IgD-negative memory B cell (primary cell): ENCODE results near the gene SDC4. TPM values are rescaled to one million over a fixed set of nuclear protein-coding genes. Genes with fewer than 3 reads are reported as not detected.

Source experiments
- H3K27ac Mint-ChIP-seq, 3 donors: one replicate each; pipeline ENCODE4 v1.8.0; 2020 to 2022; ENCODE audit warnings: mild to moderate bottlenecking in 3 of 3, mixed read lengths in 3 of 3, moderate library complexity in 1 of 3
- H3K27me3 Mint-ChIP-seq: one replicate; pipeline ENCODE4 v1.8.0; 2021; ENCODE audit warnings: mixed read lengths
- H3K36me3 Mint-ChIP-seq: one replicate; pipeline ENCODE4 v1.8.0; 2020; ENCODE audit warnings: mild to moderate bottlenecking, mixed read lengths
- H3K4me1 Mint-ChIP-seq, 3 donors: one replicate each; pipeline ENCODE4 v1.8.0; 2020 to 2022; ENCODE audit warnings: mixed read lengths in 3 of 3, mild to moderate bottlenecking in 1 of 3
- H3K4me3 Mint-ChIP-seq, 4 donors: one replicate each; pipeline ENCODE4 v1.8.0; 2020 to 2022; ENCODE audit warnings: mild to moderate bottlenecking in 4 of 4, mixed read lengths in 4 of 4, moderate library complexity in 3 of 4
- H3K9me3 Mint-ChIP-seq, 3 donors: one replicate each; pipeline ENCODE4 v1.8.0; 2020 to 2021; ENCODE audit warnings: mixed read lengths in 3 of 3, mild to moderate bottlenecking in 1 of 3
- polyA plus RNA-seq: library from polyadenylated mRNA; unstranded; fragments of 300-500 nt; fragmentation: Illumina TruSeq; gene quantifications from one replicate; pipeline ENCODE4 v1.2.3, GENCODE V29; 2021

The SDC4 gene
- polyA plus RNA-seq, 1 donor from 2014 or later, result not detected

- Mint-ChIP-seq H3K4me1 (peaks cover 29 to 36% (median 33%) of the 10 kb centered on the region in 3 donors), H3K27me3 (peaks cover 4% of the 10 kb centered on the region), H3K36me3 (no peaks in the 10 kb centered on the region), H3K9me3 (no peaks in the 10 kb centered on the region), H3K27ac (peak overlapping the region in 1 of 3 donors; percentile 78), H3K4me3 (peak overlapping the region in 1 of 4 donors; percentile 56)
These were observed 24.0 kb upstream of the SDC4 start for GRCh38 chr20:45372241-45372640.

- Mint-ChIP-seq H3K4me3 (peak overlapping the region in 1 of 4 donors; percentile 61), H3K36me3 (peaks cover 3% of the 10 kb centered on the region), H3K4me1 (peaks cover 29 to 43% (median 41%) of the 10 kb centered on the region in 3 donors), H3K27me3 (peaks cover 4% of the 10 kb centered on the region), H3K9me3 (no peaks in the 10 kb centered on the region), H3K27ac (peak overlapping the region in 1 of 3 donors; percentile 48)
These were observed 22.4 kb upstream of the SDC4 start for GRCh38 chr20:45370571-45371160.

- Mint-ChIP-seq H3K4me1 (peaks cover 25 to 58% (median 43%) of the 10 kb centered on the region in 3 donors), H3K4me3 (peak overlapping the region; percentile 9 to 85 (median 70)), H3K9me3 (no peaks in the 10 kb centered on the region), H3K27ac (peak overlapping the region; percentile 34 to 75 (median 68)), H3K36me3 (peaks cover 3% of the 10 kb centered on the region), H3K27me3 (peaks cover 4% of the 10 kb centered on the region)
These were observed 20.2 kb upstream of the SDC4 start for GRCh38 chr20:45368221-45368980.

GRCh38 chr20:45367126-45367525, 18.9 kb upstream of the SDC4 start:
- H3K4me3 Mint-ChIP-seq, result peak overlapping the region in 3 of 4 donors; percentile 6 to 85 (median 9)

GRCh38 chr20:45366631-45367030, 18.4 kb upstream of the SDC4 start:
- peaks cover 29 to 60% (median 40%) of the 10 kb centered on the region in 3 donors for H3K4me1 Mint-ChIP-seq
- peaks cover 3% of the 10 kb centered on the region for H3K36me3 Mint-ChIP-seq
- H3K27me3 Mint-ChIP-seq, result peaks cover 7% of the 10 kb centered on the region
- H3K4me3 Mint-ChIP-seq, result peak overlapping the region in 2 of 4 donors; percentile 9 to 85
- peak overlapping the region in 1 of 3 donors; percentile 75 for H3K27ac Mint-ChIP-seq
- H3K9me3 Mint-ChIP-seq, result no peaks in the 10 kb centered on the region

More at GRCh38 chr20:45367126-45367525, 18.9 kb upstream of the SDC4 start:
- Mint-ChIP-seq H3K27me3 (peaks cover 7% of the 10 kb centered on the region), H3K4me1 (peaks cover 29 to 59% (median 40%) of the 10 kb centered on the region in 3 donors), H3K36me3 (peaks cover 3% of the 10 kb centered on the region), H3K9me3 (no peaks in the 10 kb centered on the region), H3K27ac (peak overlapping the region in 2 of 3 donors; percentile 34 to 75)

- Mint-ChIP-seq H3K4me1 (peaks cover 29 to 58% (median 40%) of the 10 kb centered on the region in 3 donors), H3K27me3 (peaks cover 7% of the 10 kb centered on the region), H3K9me3 (no peaks in the 10 kb centered on the region), H3K36me3 (peaks cover 3% of the 10 kb centered on the region), H3K4me3 (peak overlapping the region in 1 of 4 donors; percentile 38), H3K27ac (no peak overlapping the region)
These were observed 18.0 kb upstream of the SDC4 start for GRCh38 chr20:45366192-45366591.

GRCh38 chr20:45365444-45365970, 17.3 kb upstream of the SDC4 start:
- peaks cover 3% of the 10 kb centered on the region for H3K36me3 Mint-ChIP-seq
- no peaks in the 10 kb centered on the region for H3K9me3 Mint-ChIP-seq
- peaks cover 29 to 58% (median 40%) of the 10 kb centered on the region in 3 donors for H3K4me1 Mint-ChIP-seq
- H3K4me3 Mint-ChIP-seq, result peak overlapping the region in 1 of 4 donors; percentile 38
- peaks cover 7% of the 10 kb centered on the region for H3K27me3 Mint-ChIP-seq
- peak overlapping the region in 2 of 3 donors; percentile 10 to 84 for H3K27ac Mint-ChIP-seq

- no peaks in the 10 kb centered on the region for H3K9me3 Mint-ChIP-seq
- peak overlapping the region; percentile 88 to 99 (median 98) for H3K4me3 Mint-ChIP-seq
- peaks cover 23 to 50% (median 34%) of the 10 kb centered on the region in 3 donors for H3K4me1 Mint-ChIP-seq
- H3K36me3 Mint-ChIP-seq, result peaks cover 3% of the 10 kb centered on the region
- peak overlapping the region; percentile 88 to 100 (median 95) for H3K27ac Mint-ChIP-seq
- H3K27me3 Mint-ChIP-seq, result peaks cover 7% of the 10 kb centered on the region
These were observed 15.6 kb upstream of the SDC4 start for GRCh38 chr20:45363611-45364492.

- Mint-ChIP-seq H3K27me3 (peaks cover 6% of the 10 kb centered on the region), H3K4me1 (peaks cover 15 to 42% (median 27%) of the 10 kb centered on the region in 3 donors), H3K36me3 (peaks cover 3% of the 10 kb centered on the region), H3K4me3 (peak within 1 kb of the TSS; percentile 88 to 99 (median 98)), H3K9me3 (no peaks in the 10 kb centered on the region), H3K27ac (peak within 1 kb of the TSS; percentile 88 to 100 (median 95))
These were observed 14.8 kb upstream of the SDC4 start, which contains the start of gene SYS1 for GRCh38 chr20:45362804-45363610. SYS1 (plus strand) TSS chr20:45363156; CDS start chr20:45363532, 376 bp downstream.

- peaks cover 13 to 31% (median 17%) of the 10 kb centered on the region in 3 donors for H3K4me1 Mint-ChIP-seq
- no peaks in the 10 kb centered on the region for H3K9me3 Mint-ChIP-seq
- no peak overlapping the region for H3K27ac Mint-ChIP-seq
- H3K36me3 Mint-ChIP-seq, result peaks cover under 1% of the 10 kb centered on the region
- no peak overlapping the region for H3K4me3 Mint-ChIP-seq
- peaks cover 4% of the 10 kb centered on the region for H3K27me3 Mint-ChIP-seq
These were observed 13.6 kb upstream of the SDC4 start for GRCh38 chr20:45361793-45362192.

GRCh38 chr20:45359406-45360148, 11.4 kb upstream of the SDC4 start:
- Mint-ChIP-seq H3K4me1 (peaks cover 10 to 16% (median 13%) of the 10 kb centered on the region in 3 donors), H3K36me3 (no peaks in the 10 kb centered on the region), H3K27me3 (peaks cover 4% of the 10 kb centered on the region), H3K4me3 (no peak overlapping the region), H3K27ac (no peak overlapping the region), H3K9me3 (no peaks in the 10 kb centered on the region)

GRCh38 chr20:45359069-45359405, 10.8 kb upstream of the SDC4 start:
- Mint-ChIP-seq H3K36me3 (no peaks in the 10 kb centered on the region), H3K27ac (no peak overlapping the region), H3K4me3 (no peak overlapping the region), H3K27me3 (peaks cover 4% of the 10 kb centered on the region), H3K4me1 (peaks cover 8 to 14% (median 11%) of the 10 kb centered on the region in 3 donors), H3K9me3 (no peaks in the 10 kb centered on the region)
